ENCODE measurements around the gene NFKBIA.
"Not testable (repeated sequence)": the region's sequence is repeated elsewhere in the genome, so short reads cannot be mapped to it uniquely, and the experiment has no call there.

NFKBIA gene, protein sequence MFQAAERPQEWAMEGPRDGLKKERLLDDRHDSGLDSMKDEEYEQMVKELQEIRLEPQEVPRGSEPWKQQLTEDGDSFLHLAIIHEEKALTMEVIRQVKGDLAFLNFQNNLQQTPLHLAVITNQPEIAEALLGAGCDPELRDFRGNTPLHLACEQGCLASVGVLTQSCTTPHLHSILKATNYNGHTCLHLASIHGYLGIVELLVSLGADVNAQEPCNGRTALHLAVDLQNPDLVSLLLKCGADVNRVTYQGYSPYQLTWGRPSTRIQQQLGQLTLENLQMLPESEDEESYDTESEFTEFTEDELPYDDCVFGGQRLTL

DNA sequence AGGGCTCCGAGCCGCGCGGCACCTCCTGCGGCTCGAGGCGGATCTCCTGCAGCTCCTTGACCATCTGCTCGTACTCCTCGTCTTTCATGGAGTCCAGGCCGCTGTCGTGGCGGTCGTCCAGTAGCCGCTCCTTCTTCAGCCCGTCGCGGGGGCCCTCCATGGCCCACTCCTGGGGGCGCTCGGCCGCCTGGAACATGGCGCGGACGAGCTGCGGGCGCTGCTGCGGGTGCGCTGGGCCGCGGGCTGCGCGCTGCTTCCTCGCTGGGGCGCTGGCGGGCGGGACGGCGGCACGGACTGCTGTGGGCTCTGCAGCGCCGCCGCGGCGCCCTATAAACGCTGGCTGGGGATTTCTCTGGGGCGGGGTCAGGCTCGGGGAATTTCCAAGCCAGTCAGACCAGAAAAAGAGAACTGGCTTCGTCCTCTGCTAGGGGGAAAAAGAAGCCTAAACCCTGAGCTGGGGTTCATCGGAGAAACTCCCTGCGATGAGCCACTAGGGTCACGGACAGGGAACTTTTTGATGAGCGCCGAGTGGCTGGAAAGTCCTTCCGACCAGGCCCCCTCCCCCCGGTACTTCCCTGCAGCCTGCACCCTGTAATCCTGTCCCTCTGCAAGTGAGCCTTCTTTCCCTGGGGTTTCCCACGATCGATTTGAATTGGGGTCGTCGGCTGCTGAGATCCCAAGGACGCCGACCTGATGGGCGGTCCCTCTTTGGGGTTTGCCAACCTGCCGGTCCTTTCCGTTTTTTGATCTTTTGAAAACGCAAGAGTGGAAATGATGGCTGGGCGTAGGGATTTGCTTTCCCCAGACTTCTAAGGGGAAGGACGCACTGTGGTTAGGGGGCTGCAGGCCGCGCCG, at the start of gene NFKBIA:
Gene NFKBIA, minus strand, starts transcription at position 301 of the 855 bp plus-strand sequence. Its CDS starts 105 bp downstream, at position 196.
- DNase-seq = peak; percentile 74

DNA sequence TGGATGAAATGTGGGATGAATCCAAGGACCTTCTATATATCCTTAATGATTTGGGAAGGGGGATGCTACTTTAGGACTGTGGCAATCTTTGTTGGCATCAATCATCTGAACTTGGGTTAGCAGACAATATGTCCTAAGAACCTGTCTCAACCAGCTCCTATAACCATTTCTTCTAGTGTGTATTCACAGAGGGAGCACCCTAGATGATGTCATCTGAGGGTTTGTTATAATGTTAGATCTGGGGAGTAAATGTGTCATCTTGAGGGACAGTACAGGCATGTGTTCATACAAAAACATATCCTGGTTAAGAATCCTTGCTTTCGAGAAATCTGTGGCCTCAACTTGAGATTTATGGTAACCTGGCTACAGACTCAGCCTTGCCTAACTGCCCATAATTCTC, 41.9 kb upstream of the NFKBIA start:
- DNase-seq = no peak

DNA sequence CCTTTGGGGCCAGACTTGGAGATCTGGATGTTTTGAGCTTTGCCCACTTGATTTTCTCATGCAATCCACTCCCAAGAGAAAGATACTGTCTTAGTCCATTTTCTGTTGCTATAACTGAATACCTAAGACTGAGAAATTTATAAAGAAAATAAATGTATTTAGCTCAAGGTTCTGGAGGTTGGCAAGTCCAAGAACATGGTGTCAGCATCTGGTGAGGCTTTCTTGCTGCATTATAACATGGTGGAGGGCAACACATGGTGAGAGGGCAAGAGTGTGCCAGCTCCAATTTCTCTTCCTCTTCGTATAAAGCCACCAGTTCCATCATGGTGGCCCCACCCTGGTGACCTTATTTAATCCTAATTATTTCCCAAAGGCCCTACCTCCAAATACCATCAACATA, 39.6 kb upstream of the NFKBIA start:
- no peak for DNase-seq

DNA sequence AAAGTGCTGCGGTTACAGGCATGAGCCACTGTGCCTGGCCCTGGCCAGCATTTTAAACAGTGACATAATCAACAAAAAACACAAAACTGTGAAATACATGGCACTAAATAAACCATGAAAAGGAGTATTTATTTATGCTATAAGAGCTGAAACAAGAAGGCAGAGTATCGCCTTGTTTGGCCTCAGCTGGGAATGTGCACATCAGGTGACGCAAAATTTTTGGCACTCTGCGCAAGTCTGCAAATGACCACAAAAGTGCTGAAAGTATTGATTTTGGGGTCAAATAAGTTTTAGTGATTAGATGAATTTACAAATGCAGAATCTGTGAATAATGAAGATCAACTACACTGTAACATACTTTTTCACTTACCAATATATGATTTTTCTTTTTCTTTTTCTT, 36.6 kb upstream of the NFKBIA start:
- no peak for DNase-seq

DNA sequence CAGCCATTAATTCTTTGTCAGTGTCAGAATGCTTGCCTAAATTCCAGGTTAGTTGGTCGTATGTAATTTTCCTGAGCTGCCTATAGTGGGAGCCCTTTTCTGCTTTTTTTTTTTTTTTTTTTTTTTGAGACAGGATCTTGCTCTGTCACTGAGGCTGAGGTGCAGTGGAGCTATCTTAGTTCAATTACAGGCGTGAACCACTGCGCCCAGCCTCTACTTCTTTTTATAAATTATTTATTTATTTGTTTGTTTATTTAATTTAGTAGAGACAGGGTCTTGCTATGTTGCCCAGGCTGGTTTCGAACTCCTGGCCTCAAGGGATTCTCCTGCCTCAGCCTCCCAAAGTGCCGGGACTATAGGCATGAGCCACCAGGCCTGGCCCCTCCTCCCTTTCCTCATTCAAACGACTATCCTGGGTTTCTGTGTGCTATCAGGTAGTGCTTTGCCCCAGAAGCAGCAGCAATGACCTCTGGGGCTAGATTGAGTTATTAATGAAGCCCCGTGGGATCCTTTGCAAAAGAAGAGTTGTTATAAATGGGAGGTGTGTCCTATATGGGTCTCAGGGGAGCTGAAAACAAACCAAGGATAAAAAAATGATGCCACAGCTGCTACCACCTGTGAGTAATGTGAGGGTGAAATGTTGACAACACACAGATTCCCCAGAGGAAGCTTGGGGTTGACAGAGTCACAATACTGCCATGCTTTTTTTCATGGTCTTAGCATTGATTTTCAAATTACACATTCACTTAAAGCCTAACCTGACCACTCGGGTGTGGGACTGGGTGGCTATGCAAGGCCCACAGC, 34.6 kb upstream of the NFKBIA start:
- no peak for DNase-seq

DNA sequence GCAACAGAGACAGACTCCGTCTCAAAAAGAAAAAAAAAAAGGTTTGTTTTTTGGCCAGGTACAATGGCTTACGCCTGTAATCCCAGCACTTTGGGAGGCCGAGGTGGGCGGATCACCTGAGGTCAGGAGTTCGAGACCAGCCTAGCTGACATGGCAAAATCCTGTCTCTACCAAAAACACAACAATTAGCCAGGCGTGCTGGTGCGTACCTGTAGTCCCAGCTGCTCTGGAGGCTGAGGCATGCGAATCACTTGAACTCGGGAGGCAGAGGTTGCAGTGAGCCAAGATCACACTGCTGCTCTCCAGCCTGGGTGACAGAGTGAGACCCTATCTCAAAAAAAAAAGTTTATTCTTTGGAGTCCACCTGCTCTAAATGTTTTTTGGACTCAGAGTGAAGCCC, 33.9 kb upstream of the NFKBIA start:
- not testable (repeated sequence) for DNase-seq

DNA sequence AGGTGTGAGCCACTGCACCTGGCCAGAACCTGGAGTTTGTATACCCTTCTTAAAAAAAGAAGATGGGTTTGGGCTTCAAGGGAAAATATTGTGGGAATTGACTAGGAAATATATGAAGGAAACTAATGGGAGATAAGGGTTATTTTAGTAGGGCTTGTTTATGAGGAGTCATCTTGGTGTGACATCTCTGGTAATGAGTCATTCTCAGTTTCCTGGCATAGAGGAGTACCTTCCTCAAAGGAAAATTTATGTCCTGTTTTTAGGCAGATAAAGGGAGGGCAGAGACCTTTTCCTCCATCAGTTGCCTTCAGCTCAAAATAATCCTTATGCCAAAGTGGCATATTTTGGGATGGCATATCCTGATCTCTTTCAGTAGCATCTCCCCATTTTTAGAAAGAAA, 30.6 kb upstream of the NFKBIA start:
- DNase-seq = no peak

DNA sequence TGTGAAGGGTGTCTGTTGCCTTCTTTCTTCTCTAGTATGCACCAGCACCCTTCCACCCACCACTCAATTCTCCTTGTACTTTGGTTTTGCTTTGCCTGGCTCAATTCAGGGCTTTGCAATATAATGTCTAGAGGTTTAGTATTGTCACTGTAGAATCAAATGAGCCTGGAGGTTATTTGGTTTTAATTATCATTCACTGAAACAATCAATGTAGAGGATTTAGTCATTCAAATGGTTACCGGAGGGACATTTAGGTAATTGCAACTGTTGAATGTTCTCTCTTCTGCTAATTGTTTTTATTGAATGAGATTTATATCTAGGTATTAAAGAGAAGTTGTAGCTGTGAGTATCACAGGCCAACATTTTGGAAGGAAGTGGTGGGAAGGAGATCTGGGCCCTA, 29.3 kb upstream of the NFKBIA start:
- no peak for DNase-seq

DNA sequence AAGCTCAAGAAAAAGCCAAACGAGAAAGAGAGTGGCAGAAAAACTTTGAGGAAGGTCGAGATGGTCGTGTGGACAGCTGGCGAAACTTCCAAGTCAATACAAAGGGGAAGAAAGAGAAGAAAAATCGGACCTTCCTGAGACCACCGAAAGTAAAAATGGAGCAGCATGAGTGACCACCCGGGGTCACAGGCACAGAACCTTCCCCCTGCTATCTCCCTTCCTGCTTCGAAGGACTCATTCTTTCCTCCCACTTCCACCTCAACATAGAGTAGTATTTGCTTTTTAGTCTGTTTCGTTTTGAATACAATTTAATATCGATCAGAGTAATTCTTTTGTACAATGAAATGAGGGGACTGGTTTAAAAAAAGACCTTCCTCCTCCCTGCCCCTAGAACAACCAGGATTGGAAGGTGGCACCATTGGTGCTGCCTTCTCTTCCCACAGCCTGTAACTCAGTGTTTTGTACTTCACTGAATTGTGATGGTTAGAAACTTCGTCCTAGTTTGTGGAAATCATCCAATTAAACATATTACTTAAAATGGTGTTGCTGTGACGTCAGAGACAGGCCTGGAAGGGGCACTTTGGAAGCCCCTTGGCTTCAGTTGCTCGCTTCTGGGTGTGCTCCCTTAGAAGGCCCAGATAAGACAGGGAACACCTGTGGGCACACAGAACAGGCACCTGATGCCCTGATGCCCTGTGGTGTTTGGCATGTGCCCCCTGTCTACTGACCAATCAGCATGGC, 26.1 kb upstream of the NFKBIA start:
- DNase-seq = no peak

DNA sequence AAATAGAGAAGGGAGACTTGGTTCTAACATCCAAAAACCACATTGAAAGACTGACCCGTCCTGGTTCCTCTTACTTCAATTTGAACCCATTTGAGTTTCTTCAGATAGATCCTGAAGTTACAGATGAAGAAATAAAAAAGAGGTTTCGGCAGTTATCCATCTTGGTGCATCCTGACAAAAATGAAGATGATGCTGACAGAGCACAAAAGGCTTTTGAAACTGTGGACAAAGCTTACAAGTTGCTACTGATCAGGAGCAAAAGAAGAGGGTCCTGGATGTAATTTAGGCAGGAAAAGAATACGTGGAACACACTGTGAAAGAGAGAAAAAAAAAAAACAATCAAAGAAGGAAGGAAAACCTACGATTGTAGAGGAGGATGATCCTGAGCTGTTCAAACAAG, 25.4 kb upstream of the NFKBIA start:
- no peak for DNase-seq

DNA sequence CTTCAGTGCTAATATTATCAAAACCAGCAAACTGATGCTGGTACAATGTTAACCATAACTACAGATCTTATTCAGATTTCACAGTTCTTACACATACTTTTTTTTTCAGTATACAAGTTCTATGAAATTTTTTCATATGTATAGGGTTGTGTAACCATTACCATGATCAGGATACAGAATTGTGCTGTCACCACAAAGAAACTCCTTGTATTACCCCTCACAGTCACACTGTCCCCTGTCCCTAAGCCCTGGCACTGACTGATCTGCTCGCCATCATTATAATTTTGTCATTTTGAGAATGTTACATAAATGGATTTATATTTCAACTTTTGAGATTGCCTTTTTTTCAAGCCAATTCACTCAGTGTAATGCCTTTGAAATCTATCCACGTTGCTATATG, 21.3 kb upstream of the NFKBIA start:
- DNase-seq = no peak

DNA sequence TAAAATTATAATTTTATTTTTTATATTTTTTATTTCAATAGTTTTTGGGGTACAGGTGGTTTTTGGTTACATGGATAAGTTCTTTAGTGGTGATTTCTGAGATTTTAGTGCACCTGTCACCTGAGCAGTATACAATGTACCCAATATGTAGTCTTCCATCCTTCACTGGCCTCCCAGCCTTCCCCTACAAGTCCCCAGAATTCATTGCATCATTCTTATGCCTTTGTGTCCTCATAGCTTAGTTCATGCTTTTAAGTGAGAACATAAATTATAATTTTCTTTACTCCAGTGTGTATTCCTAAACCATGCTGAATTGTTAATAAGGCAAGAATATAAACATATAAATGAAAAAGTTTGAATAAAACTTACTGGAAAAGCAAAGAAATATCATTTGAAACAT, 19.1 kb upstream of the NFKBIA start:
- no peak for DNase-seq

DNA sequence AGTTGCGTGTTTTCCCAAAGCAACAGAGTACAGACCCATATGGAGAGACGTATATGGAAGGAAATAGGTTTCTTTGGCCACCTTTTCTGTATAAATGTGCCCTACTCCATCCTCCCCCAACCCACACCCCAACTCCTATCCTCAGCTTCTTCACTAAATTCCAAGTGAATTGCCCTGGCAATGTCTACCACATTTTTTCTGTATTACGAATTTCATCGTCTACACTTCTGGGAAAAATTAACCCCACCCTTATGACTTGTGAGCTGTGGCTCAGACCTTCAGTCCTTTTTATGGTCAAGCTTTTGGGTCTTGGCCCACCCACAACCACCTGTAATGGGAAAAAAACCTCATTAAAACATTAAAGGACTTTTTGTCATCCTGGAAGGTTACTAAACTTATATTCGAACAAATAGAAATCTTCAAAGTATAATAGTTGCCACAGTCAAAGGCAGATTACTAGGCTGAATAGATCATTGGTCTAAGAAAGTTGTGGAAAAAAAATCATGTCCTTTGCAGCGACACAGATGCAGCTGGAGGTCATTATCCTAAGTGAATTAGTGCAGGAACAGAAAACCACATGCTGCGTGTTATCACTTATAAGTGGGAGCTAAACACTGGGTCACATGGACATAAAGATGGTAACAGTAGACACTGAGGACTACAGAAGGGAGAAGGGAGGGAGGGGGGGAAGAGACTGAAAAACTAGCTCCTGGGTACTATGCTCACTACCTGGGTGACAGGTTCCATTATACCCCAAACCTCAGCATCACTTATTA, 15.7 kb upstream of the NFKBIA start:
- no peak for DNase-seq

DNA sequence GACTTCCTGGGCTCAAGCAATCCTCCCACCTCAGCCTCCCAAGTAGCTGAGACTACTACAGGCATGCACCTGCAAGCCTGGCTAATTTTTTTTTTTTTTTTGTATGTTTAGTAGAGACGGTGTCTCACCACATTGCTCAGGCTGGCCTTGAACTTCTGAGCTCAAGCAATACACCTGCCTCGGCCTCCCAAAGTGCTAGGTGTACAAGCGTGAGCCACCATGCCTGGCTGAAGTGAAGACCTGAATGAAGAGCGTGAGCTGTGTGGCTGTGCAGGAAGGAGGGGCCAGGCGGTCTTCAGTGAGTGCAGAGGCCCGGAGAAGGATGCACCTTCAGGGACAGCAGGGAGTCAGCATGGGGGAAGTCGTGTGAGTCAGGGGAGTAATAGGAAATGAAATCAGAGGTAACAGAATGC, 14.9 kb upstream of the NFKBIA start:
- DNase-seq = no peak

DNA sequence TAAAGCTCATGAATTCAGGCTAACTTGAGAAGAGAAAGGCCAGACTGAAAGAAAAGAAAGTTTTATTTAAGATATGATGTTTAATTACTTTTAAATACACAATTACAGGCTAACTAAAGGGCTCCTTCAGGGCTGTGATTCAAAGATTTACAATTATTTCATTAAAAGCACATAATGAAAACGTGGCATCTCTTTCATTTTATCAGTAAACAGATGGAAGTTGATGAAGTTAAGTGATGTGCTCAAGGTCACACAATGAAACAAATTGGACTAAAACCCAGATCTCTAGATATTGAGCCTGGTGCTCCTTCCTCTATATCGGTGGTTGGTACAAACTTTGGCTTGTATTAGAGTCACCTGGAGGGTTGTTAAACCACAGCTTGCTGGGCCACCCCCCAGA, 13.5 kb upstream of the NFKBIA start:
- no peak for DNase-seq

DNA sequence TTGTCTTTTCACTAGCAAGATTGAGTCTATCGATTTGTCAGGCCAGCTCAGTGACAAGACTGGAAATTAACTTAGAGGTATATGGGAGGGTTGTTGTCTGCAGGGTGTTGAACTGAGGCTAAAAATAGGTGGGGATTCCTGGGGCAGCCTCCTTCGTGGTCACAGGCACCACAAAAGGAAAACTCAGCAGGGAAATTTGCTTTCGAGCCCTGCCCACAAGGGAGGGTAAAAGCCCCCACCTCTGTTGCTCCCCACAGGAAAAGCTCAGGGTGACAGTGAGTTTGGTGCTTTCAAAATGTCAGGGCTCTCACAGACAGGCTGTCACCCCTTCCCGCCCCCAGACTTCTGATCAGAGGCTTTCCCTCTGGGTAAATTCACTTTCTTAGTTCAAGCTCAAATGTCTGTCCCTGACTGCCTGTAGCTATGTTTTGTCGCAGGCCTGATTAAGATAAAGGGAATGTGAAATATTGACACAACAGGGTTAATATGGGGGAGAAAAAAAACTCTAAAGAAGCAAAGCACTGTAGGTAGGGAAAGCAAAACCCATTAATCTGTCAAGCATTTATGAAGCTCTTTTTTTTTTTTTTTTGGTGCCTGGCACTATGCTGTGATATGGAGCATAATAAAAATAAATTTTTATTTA, 11.7 kb upstream of the NFKBIA start:
- DNase-seq = no peak

DNA sequence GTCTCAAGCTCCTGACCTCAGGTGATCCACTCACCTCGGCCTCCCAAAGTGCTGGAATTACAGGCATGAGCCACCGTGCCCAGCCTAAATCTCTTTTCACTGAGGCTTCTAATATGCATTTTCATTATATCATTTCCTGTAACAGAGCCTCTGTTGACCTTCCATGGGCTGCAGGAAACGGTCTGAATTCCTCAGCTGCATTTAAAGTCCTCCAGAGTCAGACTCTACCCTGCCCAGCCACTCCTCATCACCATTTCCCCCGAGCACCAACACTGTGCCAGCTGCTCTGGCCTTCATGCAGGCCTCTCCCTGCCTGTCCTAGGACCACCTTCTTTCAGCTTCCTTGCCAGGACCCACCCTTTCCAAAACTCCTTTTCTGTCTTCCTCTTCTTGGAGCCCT, 9.8 kb upstream of the NFKBIA start:
- no peak for DNase-seq

DNA sequence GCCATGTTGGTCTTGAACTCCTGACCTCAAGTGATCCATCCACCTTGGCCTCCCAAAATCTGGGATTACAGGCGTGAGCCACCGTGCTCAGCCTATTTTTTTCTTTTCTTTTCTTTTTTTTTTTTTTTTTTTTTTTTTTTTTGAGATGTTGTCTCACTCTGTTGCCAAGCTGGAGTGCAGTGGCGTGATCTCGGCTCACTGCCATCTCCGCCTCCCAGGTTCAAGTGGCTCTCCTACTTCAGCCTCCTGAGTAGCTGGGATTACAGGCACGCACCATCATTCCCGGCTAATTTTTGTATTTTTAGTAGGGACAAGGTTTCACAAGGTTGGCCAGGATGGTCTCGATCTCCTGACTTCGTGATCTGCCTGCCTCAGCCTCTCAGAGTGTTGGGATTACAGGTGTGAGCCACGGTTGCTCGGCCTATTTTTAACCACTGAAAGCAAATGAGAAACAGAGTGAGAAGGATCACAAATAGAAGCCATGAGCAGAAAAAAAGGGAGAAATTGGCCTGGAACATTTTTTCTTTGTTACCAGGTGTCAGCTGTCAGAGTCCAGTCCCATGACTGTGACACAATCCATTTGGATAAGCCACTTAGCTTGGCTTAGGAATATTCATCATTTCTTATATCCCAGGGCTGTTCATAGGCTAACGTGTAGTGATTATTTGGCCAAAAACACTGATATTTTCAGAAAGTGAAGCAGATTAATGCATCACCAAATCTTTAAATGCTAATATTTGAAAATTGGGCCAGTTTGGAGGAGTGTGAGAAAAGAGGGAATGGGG, 7.9 kb upstream of the NFKBIA start:
- no peak for DNase-seq

DNA sequence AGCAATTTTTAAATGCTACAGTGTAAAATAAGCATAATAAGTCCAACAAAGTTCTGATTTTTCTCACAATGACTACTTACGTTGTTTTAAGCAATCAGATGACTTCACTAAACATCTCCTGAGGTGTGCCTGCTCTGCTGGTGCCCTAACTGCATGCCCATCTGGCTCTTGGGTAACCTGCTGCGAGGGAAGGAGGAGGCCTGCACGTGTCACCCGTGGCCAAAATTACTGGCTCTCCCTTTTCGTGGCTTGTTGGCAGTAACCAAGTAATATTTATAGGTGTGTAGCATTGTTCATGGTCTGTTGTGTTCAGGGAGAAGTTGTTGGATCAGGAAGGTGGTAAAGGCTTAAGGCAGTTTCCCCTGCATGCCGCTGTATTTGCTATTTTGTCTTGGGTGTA, 6.3 kb upstream of the NFKBIA start:
- DNase-seq = no peak

DNA sequence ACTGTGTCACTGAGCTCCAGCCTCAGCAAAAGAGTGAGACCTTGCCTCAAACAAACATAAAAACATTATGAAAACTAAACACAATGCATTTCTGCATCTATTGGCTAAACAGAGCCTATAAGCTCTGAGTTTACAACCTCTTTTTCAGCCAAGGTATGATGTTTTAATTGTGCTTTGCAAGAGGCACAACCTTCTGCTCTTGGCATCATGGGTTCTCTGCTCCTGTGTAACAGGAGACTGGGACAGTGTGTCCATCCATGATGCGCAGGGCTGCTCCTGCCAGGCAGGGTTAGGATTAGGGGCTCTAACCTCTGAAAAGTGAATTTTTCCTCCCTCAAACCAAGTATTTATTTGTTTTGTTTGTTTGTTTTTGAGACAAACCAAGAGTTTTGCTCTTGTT, 5.0 kb upstream of the NFKBIA start:
- no peak for DNase-seq

DNA sequence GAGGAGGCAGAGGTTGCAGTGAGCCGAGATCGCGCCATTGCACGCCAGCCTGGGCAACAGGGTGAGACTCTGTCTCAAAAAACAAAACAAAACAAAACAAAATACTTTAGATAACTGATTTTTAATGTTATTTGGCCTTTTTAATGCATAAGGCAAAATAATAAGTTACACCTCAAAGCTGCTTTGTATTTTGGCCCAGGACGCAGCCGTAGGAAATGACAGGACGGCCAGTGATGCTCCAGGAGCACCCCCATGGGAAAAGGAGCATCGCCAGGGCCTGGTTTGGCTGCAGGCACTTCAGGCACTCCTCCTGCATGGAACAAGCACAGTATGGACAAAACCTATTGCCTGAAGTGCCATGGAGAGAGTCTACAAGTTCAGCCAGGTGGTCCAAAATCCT, 3.5 kb upstream of the NFKBIA start:
- no peak for DNase-seq

Measured in NCI-H1092 (cell line).